ENCODE measurements around the gene FAM228B. TPM values are rescaled to one million over a fixed set of nuclear protein-coding genes. Genes with fewer than 3 reads are reported as not detected.
"Not testable (repeated sequence)": the region's sequence is repeated elsewhere in the genome, so short reads cannot be mapped to it uniquely, and the experiment has no call there.

FAM228B gene
- total RNA-seq, 2 experiments from 2014 or later, result 3.8 to 9.6 TPM

GRCh38 chr2:24107336-24107735 lies 15.9 kb upstream of the FAM228B start:
- Histone ChIP-seq H3K9me3 (ENCODE audit: low read length) (no peaks in the 10 kb centered on the region), H2AFZ (ENCODE audit: low read length) (no peak overlapping the region), H3K9me2 (ENCODE audit: insufficient read depth, low read length) (no peaks in the 10 kb centered on the region), H4K20me1 (ENCODE audit: insufficient read depth, low read length) (no peaks in the 10 kb centered on the region), H3K36me3 (ENCODE audit: insufficient read depth, low read length) (no peaks in the 10 kb centered on the region), H3K4me3 (ENCODE audit: low read depth, low read length, poor library complexity, severe bottlenecking) (no peak overlapping the region), H3K4me2 (ENCODE audit: low read length) (no peak overlapping the region), H3K27ac (ENCODE audit: low read depth, low read length, poor library complexity, severe bottlenecking) (no peak overlapping the region), H3K79me2 (ENCODE audit: insufficient read depth, low read depth, low read length) (no peaks in the 10 kb centered on the region), H3K4me1 (ENCODE audit: insufficient read depth, low read length, poor library complexity, severe bottlenecking) (no peaks in the 10 kb centered on the region)
- CTCF ChIA-PET (ENCODE audit: unreplicated experiment), result no interaction called here
- DNase-seq (ENCODE audit: low spot score), result no peak
- intact Hi-C loops (cut with micrococcal nuclease; ENCODE audit: unreplicated experiment), result no loop called here
- no TSS peak for BruUV-seq (replicated peaks)
- TF ChIP-seq EZH2phosphoT487 (IDR thresholded peaks at IDR 0.05; ENCODE audit: borderline replicate concordance, low read depth, low read length), result no peak
- TF ChIP-seq CTCF (conservative IDR thresholded peaks at IDR 0.05; ENCODE audit: low read length), result no peak
- POLR2A ChIA-PET, result no interaction called here

- H3K9me3 ChIP-seq (ENCODE audit: low read length); H2AFZ ChIP-seq (ENCODE audit: low read length); BruUV-seq (replicated peaks); H3K9me2 ChIP-seq (ENCODE audit: insufficient read depth, low read length); CTCF ChIA-PET (ENCODE audit: unreplicated experiment); intact Hi-C loops (cut with micrococcal nuclease; ENCODE audit: unreplicated experiment); H3K27ac ChIP-seq (ENCODE audit: low read depth, low read length, poor library complexity, severe bottlenecking); H3K79me2 ChIP-seq (ENCODE audit: insufficient read depth, low read depth, low read length); H4K20me1 ChIP-seq (ENCODE audit: insufficient read depth, low read length); H3K4me3 ChIP-seq (ENCODE audit: low read depth, low read length, poor library complexity, severe bottlenecking); H3K36me3 ChIP-seq (ENCODE audit: insufficient read depth, low read length); DNase-seq (ENCODE audit: low spot score); H3K4me2 ChIP-seq (ENCODE audit: low read length); H3K4me1 ChIP-seq (ENCODE audit: insufficient read depth, low read length, poor library complexity, severe bottlenecking); POLR2A ChIA-PET: not testable (repeated sequence)
Measured at GRCh38 chr2:24109431-24109830, 13.8 kb upstream of the FAM228B start.

GRCh38 chr2:24110660-24111303 lies 12.5 kb upstream of the FAM228B start:
- H3K4me2 ChIP-seq (ENCODE audit: low read length), result no peak overlapping the region

More at GRCh38 chr2:24110660-24111303, 12.5 kb upstream of the FAM228B start:
- Histone ChIP-seq H3K27ac (ENCODE audit: low read depth, low read length, poor library complexity, severe bottlenecking) (no peak overlapping the region), H3K36me3 (ENCODE audit: insufficient read depth, low read length) (no peaks in the 10 kb centered on the region), H3K4me1 (ENCODE audit: insufficient read depth, low read length, poor library complexity, severe bottlenecking) (no peaks in the 10 kb centered on the region), H2AFZ (ENCODE audit: low read length) (no peak overlapping the region), H4K20me1 (ENCODE audit: insufficient read depth, low read length) (no peaks in the 10 kb centered on the region), H3K9me2 (ENCODE audit: insufficient read depth, low read length) (no peaks in the 10 kb centered on the region), H3K4me3 (ENCODE audit: low read depth, low read length, poor library complexity, severe bottlenecking) (no peak overlapping the region), H3K9me3 (ENCODE audit: low read length) (no peaks in the 10 kb centered on the region), H3K79me2 (ENCODE audit: insufficient read depth, low read depth, low read length) (no peaks in the 10 kb centered on the region)
- intact Hi-C loops (cut with micrococcal nuclease; ENCODE audit: unreplicated experiment), result no loop called here
- ChIA-PET CTCF (ENCODE audit: unreplicated experiment) (no interaction called here), POLR2A (no interaction called here)
- no TSS peak for BruUV-seq (replicated peaks)
- TF ChIP-seq CTCF (conservative IDR thresholded peaks at IDR 0.05; ENCODE audit: low read length) (no peak), EZH2phosphoT487 (IDR thresholded peaks at IDR 0.05; ENCODE audit: borderline replicate concordance, low read depth, low read length) (no peak)
- no peak for DNase-seq (ENCODE audit: low spot score)

Measured in OCI-LY7 (cell line).